Measurements from ENCODE around the gene DET1.

DNA sequence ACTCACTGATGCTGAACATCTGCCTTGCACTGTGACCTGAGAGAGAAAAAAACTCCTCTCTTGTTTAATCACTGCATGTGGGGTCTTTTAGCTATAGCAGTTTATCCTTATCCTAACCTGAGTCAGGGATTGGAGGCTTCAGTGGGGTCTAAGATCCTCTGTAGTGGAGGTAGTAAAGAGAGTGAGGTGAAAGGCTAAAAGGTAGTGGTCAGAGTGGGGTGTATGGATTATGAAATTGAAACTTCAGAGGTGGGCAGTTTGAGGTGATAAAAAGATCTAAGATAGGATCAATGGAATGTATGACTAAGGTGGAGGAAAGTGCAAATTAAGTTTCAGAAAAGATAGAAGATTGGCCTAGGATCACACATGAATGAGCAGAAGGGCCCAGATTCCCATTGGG lies 36.5 kb downstream of the DET1 start:
- TF ChIP-seq, protein P1, sequence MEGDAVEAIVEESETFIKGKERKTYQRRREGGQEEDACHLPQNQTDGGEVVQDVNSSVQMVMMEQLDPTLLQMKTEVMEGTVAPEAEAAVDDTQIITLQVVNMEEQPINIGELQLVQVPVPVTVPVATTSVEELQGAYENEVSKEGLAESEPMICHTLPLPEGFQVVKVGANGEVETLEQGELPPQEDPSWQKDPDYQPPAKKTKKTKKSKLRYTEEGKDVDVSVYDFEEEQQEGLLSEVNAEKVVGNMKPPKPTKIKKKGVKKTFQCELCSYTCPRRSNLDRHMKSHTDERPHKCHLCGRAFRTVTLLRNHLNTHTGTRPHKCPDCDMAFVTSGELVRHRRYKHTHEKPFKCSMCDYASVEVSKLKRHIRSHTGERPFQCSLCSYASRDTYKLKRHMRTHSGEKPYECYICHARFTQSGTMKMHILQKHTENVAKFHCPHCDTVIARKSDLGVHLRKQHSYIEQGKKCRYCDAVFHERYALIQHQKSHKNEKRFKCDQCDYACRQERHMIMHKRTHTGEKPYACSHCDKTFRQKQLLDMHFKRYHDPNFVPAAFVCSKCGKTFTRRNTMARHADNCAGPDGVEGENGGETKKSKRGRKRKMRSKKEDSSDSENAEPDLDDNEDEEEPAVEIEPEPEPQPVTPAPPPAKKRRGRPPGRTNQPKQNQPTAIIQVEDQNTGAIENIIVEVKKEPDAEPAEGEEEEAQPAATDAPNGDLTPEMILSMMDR (CRISPR knock-in tag; IDR thresholded peaks at IDR 0.05) = no peak
- TF ChIP-seq ZC3H4 (CRISPR knock-in tag; IDR thresholded peaks at IDR 0.05; ENCODE audit: borderline replicate concordance) (no peak), ZNF124 (CRISPR knock-in tag; IDR thresholded peaks at IDR 0.05) (no peak), POLR2A (IDR thresholded peaks at IDR 0.05; ENCODE audit: insufficient read depth in 1 of 2, low read depth in 2 of 2, low read length in 2 of 2) (no peak), MAFF (IDR thresholded peaks at IDR 0.05; ENCODE audit: low read depth, low read length) (no peak), SIN3A (IDR thresholded peaks at IDR 0.05; ENCODE audit: borderline replicate concordance, low read depth, low read length) (no peak), YEATS4 (CRISPR knock-in tag; IDR thresholded peaks at IDR 0.05; ENCODE audit: borderline replicate concordance) (no peak), ZNF674 (CRISPR knock-in tag; IDR thresholded peaks at IDR 0.05; ENCODE audit: low read depth) (no peak)
- TF ChIP-seq, protein P2, sequence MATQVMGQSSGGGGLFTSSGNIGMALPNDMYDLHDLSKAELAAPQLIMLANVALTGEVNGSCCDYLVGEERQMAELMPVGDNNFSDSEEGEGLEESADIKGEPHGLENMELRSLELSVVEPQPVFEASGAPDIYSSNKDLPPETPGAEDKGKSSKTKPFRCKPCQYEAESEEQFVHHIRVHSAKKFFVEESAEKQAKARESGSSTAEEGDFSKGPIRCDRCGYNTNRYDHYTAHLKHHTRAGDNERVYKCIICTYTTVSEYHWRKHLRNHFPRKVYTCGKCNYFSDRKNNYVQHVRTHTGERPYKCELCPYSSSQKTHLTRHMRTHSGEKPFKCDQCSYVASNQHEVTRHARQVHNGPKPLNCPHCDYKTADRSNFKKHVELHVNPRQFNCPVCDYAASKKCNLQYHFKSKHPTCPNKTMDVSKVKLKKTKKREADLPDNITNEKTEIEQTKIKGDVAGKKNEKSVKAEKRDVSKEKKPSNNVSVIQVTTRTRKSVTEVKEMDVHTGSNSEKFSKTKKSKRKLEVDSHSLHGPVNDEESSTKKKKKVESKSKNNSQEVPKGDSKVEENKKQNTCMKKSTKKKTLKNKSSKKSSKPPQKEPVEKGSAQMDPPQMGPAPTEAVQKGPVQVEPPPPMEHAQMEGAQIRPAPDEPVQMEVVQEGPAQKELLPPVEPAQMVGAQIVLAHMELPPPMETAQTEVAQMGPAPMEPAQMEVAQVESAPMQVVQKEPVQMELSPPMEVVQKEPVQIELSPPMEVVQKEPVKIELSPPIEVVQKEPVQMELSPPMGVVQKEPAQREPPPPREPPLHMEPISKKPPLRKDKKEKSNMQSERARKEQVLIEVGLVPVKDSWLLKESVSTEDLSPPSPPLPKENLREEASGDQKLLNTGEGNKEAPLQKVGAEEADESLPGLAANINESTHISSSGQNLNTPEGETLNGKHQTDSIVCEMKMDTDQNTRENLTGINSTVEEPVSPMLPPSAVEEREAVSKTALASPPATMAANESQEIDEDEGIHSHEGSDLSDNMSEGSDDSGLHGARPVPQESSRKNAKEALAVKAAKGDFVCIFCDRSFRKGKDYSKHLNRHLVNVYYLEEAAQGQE (IDR thresholded peaks at IDR 0.05; ENCODE audit: borderline replicate concordance in 1 of 2, low read depth in 1 of 2, low read length in 2 of 2) = no peak
